GM19395 (cell line): ENCODE measurements around the gene ZNF385B.

Experiments
- ATAC-seq: cut with Tn5 transposase; IDR thresholded peaks from one replicate; pipeline ENCODE4 v1.9.1; 2021; ENCODE audit warnings: mild to moderate bottlenecking, moderate library complexity; ENCODE audit not compliant: unreplicated experiment

ZNF385B gene

GRCh38 chr2:179857236-179857635, 4.2 kb downstream of the ZNF385B start:
- no peak for ATAC-seq

- no peak for ATAC-seq
Observed at GRCh38 chr2:179856205-179856604, 5.2 kb downstream of the ZNF385B start.

GRCh38 chr2:179855673-179856072, 5.7 kb downstream of the ZNF385B start:
- no peak for ATAC-seq

DNA sequence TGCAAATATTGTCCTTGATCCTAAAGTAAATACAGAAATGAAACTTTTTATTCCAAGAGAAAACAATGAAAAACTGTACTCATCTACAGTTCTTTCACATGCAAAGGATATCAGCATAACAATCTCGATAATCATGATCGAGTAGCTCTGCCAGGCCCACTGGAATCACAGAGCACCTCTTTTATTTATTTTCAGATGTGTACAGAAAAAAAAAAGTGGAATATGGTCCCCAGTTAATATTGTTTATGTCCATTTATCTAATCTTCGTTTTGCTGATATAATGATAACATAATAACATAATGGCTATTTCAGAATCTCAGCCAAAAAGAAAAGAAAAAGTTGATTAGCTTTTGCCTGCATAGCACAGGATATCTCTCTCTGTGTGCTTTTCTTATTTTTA, 6.5 kb downstream of the ZNF385B start:
- ATAC-seq: no peak

DNA sequence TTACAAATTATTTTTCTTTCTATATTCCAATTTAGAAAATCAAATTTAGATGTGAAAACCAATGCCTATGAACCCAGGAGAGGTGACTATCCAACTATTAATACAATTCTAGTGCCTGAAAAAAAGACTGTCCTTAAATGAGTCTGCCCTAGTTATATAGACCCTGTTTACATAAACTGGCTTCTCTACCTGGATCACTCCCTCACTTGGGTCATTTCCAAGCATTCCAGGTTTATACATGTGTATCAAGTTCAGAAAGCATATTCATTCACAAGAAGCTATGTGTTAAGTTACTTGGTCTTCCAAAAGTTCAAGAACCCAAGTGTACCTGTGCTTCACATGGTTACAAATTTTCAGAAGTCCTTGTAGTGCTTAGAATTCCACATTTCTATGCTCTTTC, 8.3 kb downstream of the ZNF385B start:
- ATAC-seq: no peak

DNA sequence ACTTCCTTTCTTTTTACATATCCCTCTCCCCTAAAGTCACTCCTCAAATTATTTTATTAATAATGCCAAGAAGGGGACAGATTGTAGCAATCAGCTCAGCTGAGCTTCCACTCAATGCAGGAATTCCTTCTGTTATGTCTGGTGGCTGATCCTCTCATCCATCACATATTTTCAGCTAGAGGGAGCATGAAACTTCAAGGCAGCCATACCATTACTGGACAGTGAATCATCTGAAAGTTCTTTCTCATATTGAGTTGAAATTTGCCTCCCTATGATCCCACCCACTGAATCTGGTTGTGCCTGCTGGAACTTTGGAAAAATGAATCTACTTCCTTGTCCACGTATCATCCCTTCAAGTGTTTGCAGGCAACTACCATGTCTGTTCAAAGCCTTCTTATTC, 11.2 kb downstream of the ZNF385B start:
- ATAC-seq: no peak

- ATAC-seq: no peak
Observed at GRCh38 chr2:179849719-179850118, 11.7 kb downstream of the ZNF385B start.

DNA sequence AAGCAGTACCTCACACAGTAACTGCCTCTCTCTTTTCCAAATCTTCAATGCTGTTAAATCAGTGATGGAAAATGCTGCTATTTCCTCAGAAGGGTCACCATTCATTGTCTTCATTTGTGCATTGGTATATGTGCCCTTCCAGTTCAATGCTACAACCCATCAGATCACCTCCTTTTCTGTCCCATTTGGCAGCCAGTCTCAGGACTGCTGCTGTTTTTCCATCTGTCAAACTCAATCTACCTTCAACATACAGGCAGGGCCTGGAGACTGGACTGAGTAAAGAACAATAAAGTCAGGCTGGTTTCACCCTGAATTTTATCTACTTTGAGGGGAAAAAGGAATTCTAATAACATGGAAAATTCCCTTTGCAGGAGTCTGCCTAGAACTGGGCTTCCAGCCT, 17.9 kb downstream of the ZNF385B start:
- no peak for ATAC-seq

DNA sequence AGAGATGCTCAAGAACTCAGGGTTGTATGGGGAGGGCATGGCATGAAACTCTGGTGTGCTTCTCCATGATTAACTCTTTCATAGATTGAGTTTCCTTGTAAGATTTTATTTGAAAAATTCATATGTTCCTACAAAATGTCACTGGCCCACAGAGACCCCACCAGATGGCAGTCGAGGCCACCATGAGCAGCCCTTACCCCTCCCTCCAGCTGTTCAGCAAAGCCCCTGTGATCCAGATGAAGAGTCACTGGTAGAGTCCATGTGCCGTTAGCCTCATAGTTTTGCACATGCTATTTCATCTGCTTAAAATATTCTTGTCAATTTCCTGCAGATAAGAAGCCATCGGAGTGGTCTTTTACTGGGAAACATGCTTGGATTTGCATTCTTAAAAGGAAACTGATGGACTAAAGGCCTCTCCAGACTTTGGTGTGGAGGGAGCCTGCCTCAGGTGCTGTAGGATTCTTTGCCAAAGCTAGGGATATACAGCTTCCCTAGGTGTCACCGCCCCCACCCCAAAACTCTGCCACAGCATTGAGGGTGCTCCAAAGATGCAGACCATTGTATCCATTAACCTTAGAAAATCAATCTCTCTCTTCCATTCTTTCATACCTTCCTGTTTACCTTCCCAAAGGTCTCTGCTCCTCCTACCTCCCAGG, 18.8 kb downstream of the ZNF385B start:
- ATAC-seq: no peak

- no peak for ATAC-seq
Observed at GRCh38 chr2:179840840-179841239, 20.6 kb downstream of the ZNF385B start.

DNA sequence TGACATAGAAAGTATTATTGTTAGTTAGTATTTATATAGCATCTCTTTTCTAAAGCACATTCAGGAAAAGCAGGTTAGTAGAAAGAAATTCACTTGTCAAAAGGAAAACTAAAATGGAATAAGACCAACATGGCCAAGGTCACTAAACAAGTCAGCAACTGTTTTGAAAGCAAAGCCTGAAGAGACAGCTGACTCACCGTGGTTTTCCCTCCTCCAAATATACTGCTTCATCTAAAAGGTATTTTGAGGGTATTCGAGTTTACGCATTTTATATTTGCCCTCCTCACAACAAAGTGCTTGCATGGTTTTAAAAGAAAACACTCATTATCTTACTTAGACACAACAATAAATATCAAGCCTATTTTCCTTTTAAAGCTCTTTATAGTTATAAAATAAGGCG, 24.0 kb downstream of the ZNF385B start:
- no peak for ATAC-seq

DNA sequence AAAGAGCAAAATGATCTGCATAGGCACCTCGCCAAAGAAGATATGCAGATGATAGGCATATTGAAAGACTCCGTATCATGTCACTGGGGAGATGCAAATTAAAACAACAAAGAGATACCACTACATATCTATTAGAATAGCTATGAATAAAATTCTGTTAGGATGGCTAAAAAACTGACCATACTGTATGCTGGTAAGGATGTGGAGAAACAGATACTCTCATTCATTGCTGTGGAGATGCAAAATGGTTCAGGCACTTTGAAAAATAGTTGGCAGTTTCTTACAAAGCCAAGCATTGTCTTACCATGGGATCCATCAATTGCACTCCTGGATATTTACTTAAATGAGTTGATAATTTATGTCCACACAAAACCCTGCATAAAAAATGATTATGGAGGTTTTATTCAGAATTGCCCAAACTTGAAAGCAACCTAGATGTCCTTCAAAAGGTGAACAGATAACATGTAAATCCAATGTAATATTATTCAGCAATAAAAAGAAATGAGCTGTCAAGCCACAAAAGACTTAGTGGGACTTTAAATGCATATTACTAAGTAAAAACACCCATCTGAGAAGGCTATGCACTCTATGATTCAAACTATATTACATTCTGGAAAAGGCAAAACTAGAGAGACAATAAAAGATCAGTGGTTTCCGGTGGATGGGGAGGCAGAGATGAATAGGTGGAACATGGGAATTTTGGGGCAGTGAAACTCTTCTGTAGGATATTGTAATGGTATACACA, 31.2 kb downstream of the ZNF385B start:
- ATAC-seq: no peak

DNA sequence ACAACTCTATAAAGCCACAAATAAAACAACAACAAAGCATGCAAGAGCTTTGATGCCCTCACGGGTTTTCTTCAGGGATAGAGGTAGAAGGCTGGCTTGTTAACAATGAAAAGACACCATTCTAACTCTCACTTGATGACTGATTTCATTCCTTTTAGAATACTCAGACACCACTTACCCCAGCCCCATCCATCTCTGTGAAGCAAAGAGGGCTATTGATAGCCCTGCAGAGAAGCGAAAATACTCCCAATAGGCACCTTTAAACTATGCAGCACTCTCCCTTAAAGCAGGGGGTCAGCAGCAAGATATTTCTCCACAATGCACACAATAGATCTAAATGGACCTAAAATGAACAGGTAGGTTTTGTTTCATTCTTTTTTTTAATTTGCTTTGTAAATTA, 35.1 kb downstream of the ZNF385B start:
- ATAC-seq: no peak

DNA sequence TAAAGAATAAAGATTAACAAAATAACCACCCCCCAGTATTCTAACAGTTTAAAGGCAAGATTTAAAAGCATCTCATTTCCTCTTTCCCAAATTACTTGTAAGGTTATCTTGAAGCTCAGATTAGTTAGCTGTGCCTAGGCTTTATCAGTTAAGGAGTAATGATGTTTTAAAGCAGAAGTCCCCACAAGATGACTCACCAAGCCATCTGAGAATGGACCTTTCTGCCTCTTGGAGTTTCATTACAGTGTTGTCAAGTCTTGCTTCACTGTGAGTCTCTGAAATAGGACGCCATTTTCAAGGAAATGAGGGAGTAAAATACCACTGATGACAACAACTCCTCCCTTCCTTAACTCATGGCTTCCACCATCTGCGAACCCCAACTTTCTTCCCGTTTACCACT, 35.9 kb downstream of the ZNF385B start:
- no peak for ATAC-seq

GRCh38 chr2:179824961-179825360, 36.5 kb downstream of the ZNF385B start:
- no peak for ATAC-seq

GRCh38 chr2:179822540-179822939, 38.9 kb downstream of the ZNF385B start:
- ATAC-seq: no peak

GRCh38 chr2:179818546-179818945, 42.9 kb downstream of the ZNF385B start:
- no peak for ATAC-seq

GRCh38 chr2:179817181-179817841, 44.1 kb downstream of the ZNF385B start:
- ATAC-seq: no peak

- no peak for ATAC-seq
Observed at GRCh38 chr2:179814050-179814449, 47.4 kb downstream of the ZNF385B start.

DNA sequence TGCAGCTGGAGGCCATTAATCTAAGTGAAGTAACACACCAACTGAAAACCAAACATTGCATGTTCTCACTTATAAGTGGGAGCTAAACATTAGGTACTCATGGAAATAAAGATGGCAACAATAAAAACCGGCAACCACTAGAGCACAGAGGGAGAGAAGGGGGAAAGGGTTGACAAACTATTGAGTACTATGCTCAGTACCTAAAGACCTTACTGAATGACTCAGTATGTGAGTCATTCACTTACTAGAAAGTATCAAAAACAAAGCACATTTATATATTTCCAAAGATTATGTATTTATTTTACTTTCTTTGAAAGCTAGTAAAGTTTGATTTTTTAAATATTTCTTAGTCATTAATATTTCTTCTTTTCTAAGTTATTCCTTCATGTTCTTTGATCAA, 48.9 kb downstream of the ZNF385B start:
- no peak for ATAC-seq

- ATAC-seq: no peak
Observed at GRCh38 chr2:179811042-179811441, 50.4 kb downstream of the ZNF385B start.

- ATAC-seq: no peak
Observed at GRCh38 chr2:179809606-179810005, 51.8 kb downstream of the ZNF385B start.
